OCI-M2 (cell line): ENCODE data around the gene GAK.
"Not testable (repeated sequence)": the region's sequence is repeated elsewhere in the genome, so short reads cannot be mapped to it uniquely, and the experiment has no call there.

Source experiments
- DNase-seq: peaks from one replicate; lab custom pipeline; 2025; ENCODE audit not compliant: unreplicated experiment; lab: John Stamatoyannopoulos, UW

Gene GAK

GRCh38 chr4:952881-953573, 20.9 kb upstream of the GAK start:
- DNase-seq = no peak

- DNase-seq = no peak
Measured at GRCh38 chr4:951594-952468, 19.7 kb upstream of the GAK start.

- DNase-seq = no peak
Measured at GRCh38 chr4:951186-951585, 19.1 kb upstream of the GAK start.

- no peak for DNase-seq
Measured at GRCh38 chr4:950136-951020, 18.3 kb upstream of the GAK start.

GRCh38 chr4:949656-950055, 17.5 kb upstream of the GAK start:
- no peak for DNase-seq

GRCh38 chr4:948936-949300, 16.8 kb upstream of the GAK start:
- no peak for DNase-seq

GRCh38 chr4:948101-948935, 16.2 kb upstream of the GAK start:
- DNase-seq = no peak

- DNase-seq = no peak
Measured at GRCh38 chr4:947491-947971, 15.4 kb upstream of the GAK start.

- no peak for DNase-seq
Measured at GRCh38 chr4:946517-947471, 14.7 kb upstream of the GAK start.

GRCh38 chr4:946103-946450, 14.0 kb upstream of the GAK start:
- no peak for DNase-seq

- DNase-seq = no peak
Measured at GRCh38 chr4:945274-946102, 13.4 kb upstream of the GAK start.

GRCh38 chr4:939508-939907, 7.4 kb upstream of the GAK start:
- DNase-seq = not testable (repeated sequence)

GRCh38 chr4:932713-933070, 576 bp upstream of the GAK start:
- no peak for DNase-seq

- no peak for DNase-seq
Measured at GRCh38 chr4:931194-931959, 739 bp downstream of the GAK start.

- no peak for DNase-seq
Measured at GRCh38 chr4:930827-931193, 1.3 kb downstream of the GAK start.

GRCh38 chr4:930028-930551, 2.0 kb downstream of the GAK start:
- DNase-seq = no peak

GRCh38 chr4:929096-929765, 2.9 kb downstream of the GAK start:
- no peak for DNase-seq
